Endothelial cell of umbilical vein (primary cell): ENCODE measurements around the gene ATP10A. TPM values are rescaled to one million over a fixed set of nuclear protein-coding genes. Genes with fewer than 3 reads are reported as not detected.
"Not testable (repeated sequence)": the region's sequence is repeated elsewhere in the genome, so short reads cannot be mapped to it uniquely, and the experiment has no call there.

ENCODE experiments used
- BruUV-seq: library from RNA; stranded (reverse); fragments of 400-500 nt; replicated peaks from 2 replicates; lab custom pipeline; 2021; lab: Mats Ljungman, UMichigan
- CTCF ChIA-PET: fragments of 300-600, 350-600 bp; sonication (Branson Sonifier 250); formaldehyde crosslinking; loops from one replicate; lab custom pipeline; 2021; ENCODE audit warnings: antibody characterized with exemption, inconsistent platforms; lab: Charles Lee
- POLR2A ChIA-PET: fragments of 300-600, 350-600 bp; sonication (Branson Sonifier 250); formaldehyde crosslinking; loops from one replicate; lab custom pipeline; 2021; ENCODE audit warnings: antibody characterized with exemption, inconsistent platforms; lab: Charles Lee
- DNase-seq: peaks from one replicate; pipeline ENCODE4 v3.0.0-alpha.2; 2011; ENCODE audit warnings: low read depth, low spot score
- FAIRE-seq: peaks from 2 replicates; lab custom pipeline; 2011; peaks lifted over from hg19 to GRCh38; lab: Jason Lieb, UNC
- H2AFZ ChIP-seq: 2 replicates; pipeline ENCODE4 v1.6.0; 2012; ENCODE audit warnings: low read depth, low read length, control low read depth, inconsistent platforms
- H3K27ac ChIP-seq: 2 replicates; pipeline ENCODE4 v1.5.1; 2011; ENCODE audit warnings: low read depth, mild to moderate bottlenecking, control low read depth, low read length, moderate library complexity; ENCODE audit not compliant: insufficient read depth
- H3K27me3 ChIP-seq, 2 experiments: 2 replicates each; pipeline versions ENCODE4 v1.6.0 to v1.6.1; 2011; ENCODE audit warnings: low read length in 2 of 2, mixed read lengths in 1 of 2; ENCODE audit not compliant: control insufficient read depth in 2 of 2, insufficient read depth in 2 of 2
- H3K36me3 ChIP-seq, 2 experiments: 2 replicates in 1 of 2; 3 replicates in 1 of 2; pipeline ENCODE4 v1.5.1; 2011; ENCODE audit warnings: low read length in 2 of 2, mild to moderate bottlenecking in 1 of 2, moderate library complexity in 1 of 2; ENCODE audit not compliant: control insufficient read depth in 2 of 2, insufficient read depth in 2 of 2; ENCODE audit errors: extremely low read depth in 1 of 2
- H3K4me1 ChIP-seq: 3 replicates; pipeline ENCODE4 v1.5.1; 2011; ENCODE audit warnings: mild to moderate bottlenecking, low read length; ENCODE audit not compliant: control insufficient read depth, insufficient read depth; ENCODE audit errors: extremely low read depth
- H3K4me2 ChIP-seq: 2 replicates; pipeline ENCODE4 v1.6.1; 2011; ENCODE audit warnings: low read length, control low read depth, mixed read lengths; ENCODE audit not compliant: insufficient read depth
- H3K4me3 ChIP-seq, 3 experiments: fragments of 200-600 bp in 1 of 3; sonication (generic), shearing (Covaris generic) in 1 of 3; replicated peaks in 1 of 3; 2 replicates each; pipeline ENCODE4 v1.5.1; 2011 to 2016; ENCODE audit warnings: control low read depth in 3 of 3, low read length in 3 of 3, mild to moderate bottlenecking in 2 of 3, inconsistent platforms in 1 of 3, low read depth in 1 of 3, moderate library complexity in 1 of 3; ENCODE audit not compliant: insufficient read depth in 1 of 3
- H3K79me2 ChIP-seq: 2 replicates; pipeline ENCODE4 v1.6.0; 2012; ENCODE audit warnings: low read length, inconsistent platforms; ENCODE audit not compliant: control insufficient read depth, insufficient read depth
- H3K9ac ChIP-seq: replicated peaks from 2 replicates; pipeline ENCODE3; 2011; ENCODE audit warnings: low read length, control low read depth; ENCODE audit not compliant: insufficient read depth; ENCODE audit errors: extremely low read depth
- H3K9me1 ChIP-seq: replicated peaks from 3 replicates; pipeline ENCODE4 v1.6.0; 2011; ENCODE audit warnings: mild to moderate bottlenecking, low read length; ENCODE audit not compliant: control insufficient read depth, insufficient read depth; ENCODE audit errors: extremely low read depth
- H3K9me3 ChIP-seq: replicated peaks from 2 replicates; pipeline ENCODE4 v1.5.1; 2012; ENCODE audit warnings: low read length, inconsistent platforms; ENCODE audit not compliant: control insufficient read depth, insufficient read depth
- H4K20me1 ChIP-seq: replicated peaks from 2 replicates; pipeline ENCODE3; 2011; ENCODE audit warnings: mild to moderate bottlenecking, low read length; ENCODE audit not compliant: control insufficient read depth, insufficient read depth; ENCODE audit errors: extremely low read depth
- EZH2 ChIP-seq: IDR thresholded peaks from 2 replicates; pipeline ENCODE4 v1.6.1; 2012; ENCODE audit warnings: borderline replicate concordance, low read depth, mild to moderate bottlenecking, moderate library complexity, low read length, inconsistent platforms; ENCODE audit not compliant: severe bottlenecking
- FOS ChIP-seq: IDR thresholded peaks from 2 replicates; pipeline ENCODE4 v1.6.1; 2011; ENCODE audit warnings: mild to moderate bottlenecking, low read length, moderate library complexity, borderline replicate concordance; ENCODE audit not compliant: insufficient read depth
- GATA2 ChIP-seq: IDR thresholded peaks from 2 replicates; pipeline ENCODE4 v1.7.0; 2011; ENCODE audit warnings: low read depth, mild to moderate bottlenecking, moderate library complexity, mixed read lengths, low read length; ENCODE audit not compliant: insufficient read length, insufficient read depth
- JUN ChIP-seq: IDR thresholded peaks from 2 replicates; pipeline ENCODE4 v1.6.1; 2011; ENCODE audit warnings: borderline replicate concordance, low read depth; ENCODE audit not compliant: insufficient read length, insufficient read depth
- MYC ChIP-seq: IDR thresholded peaks from one replicate; pipeline ENCODE4 v1.6.1; 2011; ENCODE audit warnings: mild to moderate bottlenecking, low read depth, low read length
- POLR2A ChIP-seq: IDR thresholded peaks from 2 replicates; pipeline ENCODE4 v1.6.1; 2012; ENCODE audit warnings: low read depth, mild to moderate bottlenecking, control low read depth, low read length
- POLR2AphosphoS5 ChIP-seq: IDR thresholded peaks from 2 replicates; pipeline ENCODE4 v1.6.1; 2012; ENCODE audit warnings: low read depth, mild to moderate bottlenecking, control low read depth, low read length, moderate library complexity; ENCODE audit not compliant: insufficient read depth
- dilution Hi-C: fragments of 300-500 bp; cut with MboI; formaldehyde crosslinking; loops from one replicate; pipeline ENCODE4 v1.15.0; 2019; ENCODE audit warnings: low sequenced_read_pairs; ENCODE audit not compliant: extremely low pct_ligation_motif_present
- intact Hi-C: fragments of 100-400 bp; cut with micrococcal nuclease; formaldehyde crosslinking; loops from one replicate; pipeline ENCODE4 v1.10.0; 2022
- polyA plus RNA-seq, 4 experiments: library from polyadenylated mRNA; depleted of rRNA in 3 of 4; stranded (reverse) in 3 of 4; unstranded in 1 of 4; fragments of >200 nt; gene quantifications; 2 replicates each; pipeline versions ENCODE4 v1.2.1 to v1.2.3, GENCODE V29; 2011 to 2012; ENCODE audit warnings: missing spikeins in 1 of 4
- total RNA-seq: library from RNA; stranded (reverse); gene quantifications from 2 replicates; pipeline ENCODE4 v1.2.3, GENCODE V29; 2021
- TF ChIP-seq, protein P1 (sequence below), 2 donors: IDR thresholded peaks; 1 replicate in 1 of 2; 2 replicates in 1 of 2; pipeline ENCODE4 v1.5.1; 2011; ENCODE audit warnings: low read length in 2 of 2, mild to moderate bottlenecking in 2 of 2, moderate library complexity in 2 of 2, control low read depth in 1 of 2, inconsistent platforms in 1 of 2, low read depth in 1 of 2; ENCODE audit not compliant: insufficient read depth in 1 of 2; ENCODE audit errors: extremely low read depth in 1 of 2
- TF ChIP-seq, protein P2 (sequence below): IDR thresholded peaks from 2 replicates; pipeline ENCODE4 v1.6.1; 2011; ENCODE audit not compliant: insufficient read depth, insufficient read length

Gene ATP10A
- total and polyA plus RNA-seq, 2 donors (not counting 3 experiments of a cell fraction or from before 2014, with no cell fraction given) = not detected

DNA sequence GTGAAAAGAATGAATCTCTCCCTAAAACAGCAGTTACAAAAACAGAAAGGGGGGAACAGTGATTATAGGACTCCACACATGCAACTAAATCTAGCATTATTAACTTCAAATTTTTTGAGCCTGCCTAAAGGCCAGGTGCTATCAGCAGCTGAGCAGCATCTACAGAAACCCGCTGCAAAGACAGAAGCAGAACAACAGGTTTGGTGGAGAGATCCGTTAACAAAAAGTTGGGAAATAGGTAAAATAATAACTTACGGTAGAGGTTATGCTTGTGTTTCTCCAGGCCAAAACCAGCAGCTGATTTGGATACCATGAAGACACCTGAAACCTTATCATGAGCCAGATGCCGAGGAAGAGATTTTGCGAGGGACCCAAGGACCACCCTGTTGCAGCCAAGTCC is 222.7 kb downstream of the ATP10A start:
- ChIA-PET POLR2A (no interaction called here), CTCF (no interaction called here)
- Histone ChIP-seq H3K4me2 (no peak overlapping the region), H2AFZ (no peak overlapping the region), H3K9me1 (no peaks in the 10 kb centered on the region), H3K4me1 (no peaks in the 10 kb centered on the region), H3K27ac (no peak overlapping the region), H3K9me3 (peaks cover 2% of the 10 kb centered on the region), H3K36me3 (no peaks in the 10 kb centered on the region), H3K79me2 (no peaks in the 10 kb centered on the region), H3K9ac (no peak overlapping the region), H4K20me1 (no peaks in the 10 kb centered on the region), H3K27me3 (no peaks in the 10 kb centered on the region), H3K4me3 (no peak overlapping the region)
- FAIRE-seq (no peak), DNase-seq (no peak)
- BruUV-seq = no TSS peak
- dilution Hi-C loops = no loop called here
- TF ChIP-seq POLR2A (no peak), GATA2 (no peak), POLR2AphosphoS5 (no peak), EZH2 (no peak), JUN (no peak), FOS (no peak), MYC (no peak)
- TF ChIP-seq, protein P1, sequence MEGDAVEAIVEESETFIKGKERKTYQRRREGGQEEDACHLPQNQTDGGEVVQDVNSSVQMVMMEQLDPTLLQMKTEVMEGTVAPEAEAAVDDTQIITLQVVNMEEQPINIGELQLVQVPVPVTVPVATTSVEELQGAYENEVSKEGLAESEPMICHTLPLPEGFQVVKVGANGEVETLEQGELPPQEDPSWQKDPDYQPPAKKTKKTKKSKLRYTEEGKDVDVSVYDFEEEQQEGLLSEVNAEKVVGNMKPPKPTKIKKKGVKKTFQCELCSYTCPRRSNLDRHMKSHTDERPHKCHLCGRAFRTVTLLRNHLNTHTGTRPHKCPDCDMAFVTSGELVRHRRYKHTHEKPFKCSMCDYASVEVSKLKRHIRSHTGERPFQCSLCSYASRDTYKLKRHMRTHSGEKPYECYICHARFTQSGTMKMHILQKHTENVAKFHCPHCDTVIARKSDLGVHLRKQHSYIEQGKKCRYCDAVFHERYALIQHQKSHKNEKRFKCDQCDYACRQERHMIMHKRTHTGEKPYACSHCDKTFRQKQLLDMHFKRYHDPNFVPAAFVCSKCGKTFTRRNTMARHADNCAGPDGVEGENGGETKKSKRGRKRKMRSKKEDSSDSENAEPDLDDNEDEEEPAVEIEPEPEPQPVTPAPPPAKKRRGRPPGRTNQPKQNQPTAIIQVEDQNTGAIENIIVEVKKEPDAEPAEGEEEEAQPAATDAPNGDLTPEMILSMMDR (IDR thresholded peaks at IDR 0.05; ENCODE audit: extremely low read depth in 1 of 2, insufficient read depth in 1 of 2, low read depth in 1 of 2, low read length in 2 of 2) = no peak
- TF ChIP-seq, protein P2, sequence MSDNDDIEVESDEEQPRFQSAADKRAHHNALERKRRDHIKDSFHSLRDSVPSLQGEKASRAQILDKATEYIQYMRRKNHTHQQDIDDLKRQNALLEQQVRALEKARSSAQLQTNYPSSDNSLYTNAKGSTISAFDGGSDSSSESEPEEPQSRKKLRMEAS = no peak
- intact Hi-C loops = no loop called here

DNA sequence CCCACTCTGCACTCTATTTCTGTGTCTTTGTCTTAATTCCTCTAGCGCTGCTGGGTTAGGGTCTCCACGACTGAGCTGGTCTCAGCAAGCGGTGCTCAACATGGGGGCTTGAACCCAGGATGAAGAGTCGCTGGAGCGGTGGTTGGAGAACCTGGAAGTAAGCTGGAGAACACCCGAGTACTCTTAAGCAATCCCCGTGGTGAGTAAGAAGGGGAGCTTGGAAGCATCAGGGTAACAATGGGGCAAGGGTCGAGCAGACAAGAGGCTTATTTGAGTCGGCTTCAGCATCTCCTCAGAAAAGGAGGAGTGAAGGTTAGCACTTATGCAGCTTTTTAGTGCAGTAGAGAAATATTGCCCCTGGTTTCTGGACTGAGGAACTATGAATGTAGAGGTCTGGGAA is 226.6 kb downstream of the ATP10A start:
- H3K4me2 ChIP-seq, H3K4me1 ChIP-seq, H3K9ac ChIP-seq, H3K27ac ChIP-seq, H3K27me3 ChIP-seq, H3K9me1 ChIP-seq, POLR2A ChIA-PET, CTCF ChIA-PET, H4K20me1 ChIP-seq, H2AFZ ChIP-seq, FAIRE-seq, H3K4me3 ChIP-seq, H3K79me2 ChIP-seq, H3K36me3 ChIP-seq, dilution Hi-C loops, DNase-seq, H3K9me3 ChIP-seq, BruUV-seq, intact Hi-C loops: not testable (repeated sequence)
